Measurements from ENCODE around the gene COL23A1.

COL23A1 gene

GRCh38 chr5:178194026-178194425 is 396.2 kb downstream of the COL23A1 start:
- no peaks in the 10 kb centered on the region for H3K9me3 ChIP-seq (replicated peaks; ENCODE audit: insufficient read depth, low read length)
- no peaks in the 10 kb centered on the region for H3F3A ChIP-seq (ENCODE audit: insufficient read depth, low read length)
- no peak overlapping the region for H3K4me2 ChIP-seq (ENCODE audit: low read depth, low read length)
- no peaks in the 10 kb centered on the region for H4K20me1 ChIP-seq (ENCODE audit: insufficient read depth, low read length)
- H3K36me3 ChIP-seq (replicated peaks; ENCODE audit: insufficient read depth, low read length): no peaks in the 10 kb centered on the region
- no peaks in the 10 kb centered on the region for H3K9me2 ChIP-seq (replicated peaks; ENCODE audit: insufficient read depth, low read length)
- DNase-seq: no peak
- no peak overlapping the region for H3K9ac ChIP-seq (ENCODE audit: low read length)
- H3K79me2 ChIP-seq (ENCODE audit: low read length): no peaks in the 10 kb centered on the region
- H2AFZ ChIP-seq (ENCODE audit: low read length): no peak overlapping the region
- H3K4me1 ChIP-seq (ENCODE audit: low read length): no peaks in the 10 kb centered on the region
- H3K4me3 ChIP-seq (ENCODE audit: low read length): no peak overlapping the region
- H3K27ac ChIP-seq (ENCODE audit: low read length): no peak overlapping the region
- H3K27me3 ChIP-seq (replicated peaks; ENCODE audit: insufficient read depth, low read length): peaks cover 15% of the 10 kb centered on the region
- no peak for TF ChIP-seq CTCF (IDR thresholded peaks at IDR 0.05; ENCODE audit: low read length)
- TF ChIP-seq EZH2 (optimal IDR thresholded peaks at IDR 0.05; ENCODE audit: low read depth, low read length): no peak
- TF ChIP-seq EZH2phosphoT487 (IDR thresholded peaks at IDR 0.05; ENCODE audit: low read length): no peak

- Histone ChIP-seq H3K36me3 (replicated peaks; ENCODE audit: insufficient read depth, low read length) (no peaks in the 10 kb centered on the region), H3K4me3 (ENCODE audit: low read length) (no peak overlapping the region), H3K9me3 (replicated peaks; ENCODE audit: insufficient read depth, low read length) (no peaks in the 10 kb centered on the region), H3K9ac (ENCODE audit: low read length) (no peak overlapping the region), H3K4me2 (ENCODE audit: low read depth, low read length) (no peak overlapping the region), H3K79me2 (ENCODE audit: low read length) (no peaks in the 10 kb centered on the region), H3F3A (ENCODE audit: insufficient read depth, low read length) (no peaks in the 10 kb centered on the region), H3K4me1 (ENCODE audit: low read length) (no peaks in the 10 kb centered on the region), H2AFZ (ENCODE audit: low read length) (no peak overlapping the region), H4K20me1 (ENCODE audit: insufficient read depth, low read length) (no peaks in the 10 kb centered on the region), H3K27me3 (replicated peaks; ENCODE audit: insufficient read depth, low read length) (peaks cover 15% of the 10 kb centered on the region), H3K27ac (ENCODE audit: low read length) (no peak overlapping the region), H3K9me2 (replicated peaks; ENCODE audit: insufficient read depth, low read length) (no peaks in the 10 kb centered on the region)
- DNase-seq: no peak
- TF ChIP-seq CTCF (IDR thresholded peaks at IDR 0.05; ENCODE audit: low read length) (no peak), EZH2 (optimal IDR thresholded peaks at IDR 0.05; ENCODE audit: low read depth, low read length) (no peak), EZH2phosphoT487 (IDR thresholded peaks at IDR 0.05; ENCODE audit: low read length) (no peak)
Observed at GRCh38 chr5:178193251-178193809, 396.9 kb downstream of the COL23A1 start.

- Histone ChIP-seq H3F3A (ENCODE audit: insufficient read depth, low read length) (no peaks in the 10 kb centered on the region), H3K27ac (ENCODE audit: low read length) (no peak overlapping the region), H3K4me1 (ENCODE audit: low read length) (no peaks in the 10 kb centered on the region), H3K79me2 (ENCODE audit: low read length) (no peaks in the 10 kb centered on the region), H3K4me3 (ENCODE audit: low read length) (no peak overlapping the region), H3K4me2 (ENCODE audit: low read depth, low read length) (no peak overlapping the region), H3K9ac (ENCODE audit: low read length) (no peak overlapping the region), H3K9me2 (replicated peaks; ENCODE audit: insufficient read depth, low read length) (no peaks in the 10 kb centered on the region), H3K9me3 (replicated peaks; ENCODE audit: insufficient read depth, low read length) (no peaks in the 10 kb centered on the region), H2AFZ (ENCODE audit: low read length) (no peak overlapping the region), H3K27me3 (replicated peaks; ENCODE audit: insufficient read depth, low read length) (peaks cover 15% of the 10 kb centered on the region), H3K36me3 (replicated peaks; ENCODE audit: insufficient read depth, low read length) (no peaks in the 10 kb centered on the region), H4K20me1 (ENCODE audit: insufficient read depth, low read length) (no peaks in the 10 kb centered on the region)
- TF ChIP-seq EZH2phosphoT487 (IDR thresholded peaks at IDR 0.05; ENCODE audit: low read length) (no peak), CTCF (IDR thresholded peaks at IDR 0.05; ENCODE audit: low read length) (no peak), EZH2 (optimal IDR thresholded peaks at IDR 0.05; ENCODE audit: low read depth, low read length) (no peak)
- DNase-seq: no peak
Observed at GRCh38 chr5:178192787-178193186, 397.4 kb downstream of the COL23A1 start.

Data from MM.1S (cell line).